Gastrocnemius medialis (tissue), 4 donors: Measurements from ENCODE around the gene ERMP1.
"Not testable (repeated sequence)": the region's sequence is repeated elsewhere in the genome, so short reads cannot be mapped to it uniquely, and the experiment has no call there.

ENCODE experiments used
- POLR2A ChIP-seq, 2 donors: fragments of 450-650 bp; IDR thresholded peaks; one replicate each; pipeline ENCODE4 v1.6.1; 2017; ENCODE audit warnings: antibody characterized with exemption in 2 of 2, mild to moderate bottlenecking in 2 of 2, moderate library complexity in 2 of 2
- TF ChIP-seq, protein P1 (sequence below), 5 experiments: fragments of 450-650 bp in 3 of 5; fragments of 200-600 bp in 2 of 5; sonication (generic) in 2 of 5; IDR thresholded peaks in 4 of 5; conservative IDR thresholded peaks in 1 of 5; 1 replicate in 4 of 5; 2 replicates in 1 of 5; pipeline ENCODE4 v1.5.1; 2016 to 2019; ENCODE audit warnings: antibody characterized with exemption in 5 of 5, mild to moderate bottlenecking in 3 of 5, moderate library complexity in 3 of 5

DNA sequence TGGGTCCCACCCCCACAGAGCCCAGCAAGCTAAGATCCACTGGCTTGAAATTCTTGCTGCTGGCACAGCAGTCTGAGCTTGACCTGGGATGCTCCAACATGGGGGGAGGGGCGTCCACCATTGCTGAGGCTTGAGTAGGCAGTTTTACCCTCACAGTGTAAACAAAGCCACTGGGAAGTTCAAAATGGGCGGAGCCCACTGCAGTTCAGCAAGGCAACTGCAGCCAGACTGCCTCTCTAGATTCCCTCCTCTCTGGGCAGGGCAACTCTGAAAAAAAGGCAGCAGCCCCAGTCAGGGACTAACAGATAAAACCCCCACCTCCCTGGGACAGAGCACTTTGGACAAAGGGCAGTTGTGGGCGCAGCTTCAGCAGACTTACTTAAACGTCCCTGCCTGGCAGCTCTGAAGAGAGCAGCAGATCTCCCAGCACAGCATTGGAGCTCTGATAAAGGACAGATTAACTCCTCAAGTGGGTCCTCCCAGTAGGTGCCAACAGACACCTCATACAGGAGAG, 53.2 kb downstream of the ERMP1 start:
- TF ChIP-seq POLR2A (IDR thresholded peaks at IDR 0.05), result not testable (repeated sequence)
- TF ChIP-seq, protein P1, sequence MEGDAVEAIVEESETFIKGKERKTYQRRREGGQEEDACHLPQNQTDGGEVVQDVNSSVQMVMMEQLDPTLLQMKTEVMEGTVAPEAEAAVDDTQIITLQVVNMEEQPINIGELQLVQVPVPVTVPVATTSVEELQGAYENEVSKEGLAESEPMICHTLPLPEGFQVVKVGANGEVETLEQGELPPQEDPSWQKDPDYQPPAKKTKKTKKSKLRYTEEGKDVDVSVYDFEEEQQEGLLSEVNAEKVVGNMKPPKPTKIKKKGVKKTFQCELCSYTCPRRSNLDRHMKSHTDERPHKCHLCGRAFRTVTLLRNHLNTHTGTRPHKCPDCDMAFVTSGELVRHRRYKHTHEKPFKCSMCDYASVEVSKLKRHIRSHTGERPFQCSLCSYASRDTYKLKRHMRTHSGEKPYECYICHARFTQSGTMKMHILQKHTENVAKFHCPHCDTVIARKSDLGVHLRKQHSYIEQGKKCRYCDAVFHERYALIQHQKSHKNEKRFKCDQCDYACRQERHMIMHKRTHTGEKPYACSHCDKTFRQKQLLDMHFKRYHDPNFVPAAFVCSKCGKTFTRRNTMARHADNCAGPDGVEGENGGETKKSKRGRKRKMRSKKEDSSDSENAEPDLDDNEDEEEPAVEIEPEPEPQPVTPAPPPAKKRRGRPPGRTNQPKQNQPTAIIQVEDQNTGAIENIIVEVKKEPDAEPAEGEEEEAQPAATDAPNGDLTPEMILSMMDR (IDR thresholded peaks at IDR 0.05 in 4 of 5, conservative IDR thresholded peaks at IDR 0.05 in 1 of 5), result not testable (repeated sequence)
